Motor neuron (in vitro differentiated cells): ENCODE results near the gene SPOCK1. TPM values are rescaled to one million over a fixed set of nuclear protein-coding genes. Genes with fewer than 3 reads are reported as not detected.

ENCODE experiments used
- ATAC-seq, 8 experiments: fragments of 200-7000 bp; cut with Tn5 transposase; replicated peaks in 6 of 8; 2 replicates each; pipeline ENCODE4 v1.8.0; 2021; ENCODE audit warnings: mild to moderate bottlenecking in 8 of 8, moderate library complexity in 8 of 8
- H3K27ac ChIP-seq, 2 donors: fragments of 250-450 bp; sonication (Bioruptor Pico); 2 replicates each; pipeline ENCODE4 v1.9.0; 2021; ENCODE audit warnings: antibody characterized with exemption in 2 of 2, mild to moderate bottlenecking in 2 of 2, moderate library complexity in 1 of 2
- H3K4me1 ChIP-seq, 2 donors: fragments of 250-450 bp; sonication (Bioruptor Pico); replicated peaks in 1 of 2; 2 replicates each; pipeline ENCODE4 v1.6.1; 2021; ENCODE audit warnings: antibody characterized with exemption in 2 of 2, mild to moderate bottlenecking in 2 of 2, moderate library complexity in 1 of 2
- H3K4me3 ChIP-seq, 5 donors: fragments of 250-450 bp; sonication (Bioruptor Pico); 2 replicates each; pipeline ENCODE4 v1.9.0; 2021; ENCODE audit warnings: antibody characterized with exemption in 5 of 5, mild to moderate bottlenecking in 5 of 5, moderate library complexity in 4 of 5
- WGBS, 10 experiments: fragments of 450-650 bp; shearing (Covaris generic); methylation state at CpG; one replicate each; pipeline ENCODE4 v1.0.0; 2022; 5-methylcytosine and 5-hydroxymethylcytosine counted together
- in situ Hi-C, 9 experiments: fragments of 400-800 bp; cut with MboI; loops; one replicate each; pipeline ENCODE4 v1.15.0; 2021; ENCODE audit warnings: low sequenced_read_pairs in 9 of 9, low pct_unique_long_range_greater_than_20kb in 2 of 9; ENCODE audit not compliant: unreplicated experiment in 9 of 9
- total RNA-seq, 8 experiments: library from RNA; unstranded; fragments of 300-600 nt; gene quantifications; 2 replicates each; pipeline versions ENCODE4 v1.2.3 to v1.2.4, GENCODE V29; 2022

Gene SPOCK1
- total RNA-seq, 8 experiments from 2014 or later: 9.4 to 154 (median 25.1) TPM

DNA sequence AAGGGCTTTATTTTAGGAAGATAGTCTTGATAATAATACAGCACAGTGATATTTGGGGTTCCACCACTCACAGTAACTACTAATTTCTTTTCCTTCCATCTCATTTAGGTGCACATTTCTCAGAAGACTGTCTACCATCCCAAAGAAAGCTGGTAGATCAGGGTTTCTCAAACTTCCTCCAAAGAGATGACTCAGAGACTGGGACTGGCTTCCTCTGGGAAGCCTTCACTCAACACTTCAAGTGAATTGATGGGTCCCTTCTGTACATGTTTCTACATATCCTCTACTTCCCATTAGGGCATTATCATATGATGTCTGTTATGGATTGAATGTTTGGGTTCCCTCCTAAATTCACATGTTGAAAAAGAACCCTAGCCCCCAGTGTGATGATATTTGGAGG is 138.5 kb downstream of the SPOCK1 start:
- H3K27ac ChIP-seq: no peak overlapping the region
- H3K4me3 ChIP-seq: no peak overlapping the region
- peak in 2 of 8 experiments; percentile 18 to 36 for ATAC-seq
- in situ Hi-C loops: no loop called here
- peaks cover 0 to 2% of the 10 kb centered on the region in 2 donors for H3K4me1 ChIP-seq

DNA sequence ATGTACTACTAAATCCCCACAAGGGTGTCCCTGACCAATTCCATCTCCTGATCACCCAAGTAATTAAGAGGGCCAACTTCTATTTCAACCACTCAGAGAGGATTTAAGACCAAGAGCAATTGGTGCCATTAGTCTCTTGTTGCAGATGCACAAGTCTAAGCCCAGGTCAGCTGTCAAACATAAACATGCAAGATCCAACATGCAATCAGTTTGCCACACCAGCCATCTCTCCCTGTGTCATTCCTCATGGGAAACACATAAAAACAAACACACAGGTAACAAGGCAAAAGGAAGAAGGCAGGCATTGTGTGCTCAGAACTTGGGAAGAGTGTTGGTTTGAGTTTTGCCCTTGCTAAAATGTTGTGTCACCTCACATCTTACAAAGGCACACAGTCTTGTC is 139.2 kb downstream of the SPOCK1 start:
- in situ Hi-C loops: no loop called here
- no peak for ATAC-seq
- H3K27ac ChIP-seq: no peak overlapping the region
- H3K4me1 ChIP-seq: peaks cover 0 to 2% of the 10 kb centered on the region in 2 donors
- H3K4me3 ChIP-seq: no peak overlapping the region

DNA sequence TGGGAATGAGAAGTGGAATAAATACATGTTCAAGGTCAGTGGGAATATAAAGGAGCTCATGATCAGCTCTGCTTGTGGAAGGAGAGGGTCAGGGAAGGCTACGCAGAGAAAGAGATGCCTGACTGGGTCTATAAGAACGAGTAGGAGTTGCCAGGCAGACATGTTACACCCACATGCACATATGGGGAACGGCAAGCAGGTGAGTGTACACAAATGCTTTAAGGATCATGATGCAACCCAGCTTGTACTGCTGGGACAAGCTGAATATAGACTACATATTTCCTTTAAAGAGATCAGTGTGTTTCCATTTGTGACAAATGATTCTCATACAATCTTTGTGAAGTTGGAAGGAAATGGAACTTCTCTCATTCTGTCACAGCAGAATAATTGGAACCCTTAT is 141.7 kb downstream of the SPOCK1 start:
- in situ Hi-C loops: no loop called here
- no peak overlapping the region for H3K27ac ChIP-seq
- no peaks in the 10 kb centered on the region for H3K4me1 ChIP-seq
- ATAC-seq: no peak
- no peak overlapping the region for H3K4me3 ChIP-seq
- WGBS, 10 experiments: 29 to 100% (median 48%) methylated on average over 1 to 3 of the region's 3 CpGs; no CpG with 5 or more reads in 3 of the 10 experiments

DNA sequence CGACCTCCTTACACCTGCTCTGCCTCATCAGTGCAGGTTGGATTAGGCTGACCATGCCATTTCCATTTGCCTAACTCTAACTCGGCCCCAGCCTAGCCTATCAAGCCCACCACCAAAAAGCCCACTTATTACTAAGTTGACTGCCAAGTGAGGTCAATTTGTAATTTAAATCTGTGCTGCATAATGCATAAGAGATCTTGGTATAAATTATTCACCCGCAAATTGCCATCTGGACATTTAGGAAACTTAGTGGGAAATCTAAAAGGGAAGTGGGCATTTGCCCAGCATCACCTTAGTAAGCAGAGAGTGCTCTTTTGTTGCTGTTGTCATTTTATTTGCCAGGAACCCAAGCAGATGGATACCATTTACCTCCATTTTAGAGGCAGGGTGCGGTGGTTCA is 143.0 kb downstream of the SPOCK1 start:
- 0 to 100% (median 61%) methylated on average over 1 to 4 of the region's 4 CpGs; no CpG with 5 or more reads in 2 of the 10 experiments for WGBS, 10 experiments
- no peak overlapping the region for H3K4me3 ChIP-seq
- peak in 3 of 8 experiments; percentile 29 to 75 (median 30) for ATAC-seq
- no peaks in the 10 kb centered on the region for H3K4me1 ChIP-seq
- in situ Hi-C loops: no loop called here
- no peak overlapping the region for H3K27ac ChIP-seq

DNA sequence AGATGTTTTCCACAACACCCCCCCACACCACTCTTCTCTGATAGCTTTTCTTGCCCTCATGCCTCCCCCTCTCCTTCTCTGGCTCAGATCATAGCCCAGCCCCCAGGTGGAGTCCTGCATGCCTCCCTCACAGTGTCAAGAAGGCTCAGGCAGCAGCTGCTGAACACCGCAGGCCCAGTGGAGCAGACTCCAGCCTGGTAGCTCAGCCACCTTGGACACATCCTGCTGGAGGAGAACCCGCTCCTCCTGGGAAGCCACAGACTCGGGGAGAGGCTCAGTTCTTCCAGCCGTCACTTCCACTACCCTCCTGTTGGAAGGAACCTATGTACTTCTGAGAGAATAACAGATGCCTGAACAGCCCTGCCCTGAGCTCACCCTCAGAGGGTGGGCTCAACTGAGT is 143.4 kb downstream of the SPOCK1 start:
- no peak overlapping the region for H3K27ac ChIP-seq
- H3K4me3 ChIP-seq: no peak overlapping the region
- in situ Hi-C loops: no loop called here
- ATAC-seq: peak in 3 of 8 experiments; percentile 42 to 86 (median 59)
- H3K4me1 ChIP-seq: no peaks in the 10 kb centered on the region
- WGBS, 10 experiments: 20 to 80% (median 60%) methylated on average over 1 to 2 of the region's 4 CpGs; no CpG with 5 or more reads in 5 of the 10 experiments

DNA sequence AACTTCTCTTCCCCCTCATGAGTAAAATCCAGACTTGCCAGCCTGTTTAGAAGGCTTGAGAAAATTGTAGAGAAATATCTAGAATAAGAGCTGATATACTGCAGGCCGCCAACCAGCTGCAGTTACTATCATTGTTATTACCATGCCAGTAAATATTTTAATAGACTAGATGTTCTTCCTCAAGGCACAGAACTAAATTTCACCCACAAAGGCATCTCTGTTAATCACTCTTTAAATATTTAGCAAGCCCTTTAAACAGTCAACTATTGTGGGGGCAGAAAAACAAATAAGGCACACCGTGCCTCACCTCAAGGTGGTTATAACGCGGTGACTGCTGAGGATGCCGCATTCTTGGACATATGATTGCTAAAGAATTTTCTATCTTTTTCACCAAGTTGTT is 147.0 kb downstream of the SPOCK1 start:
- no peak overlapping the region for H3K27ac ChIP-seq
- WGBS, 10 experiments: 77 to 100% (median 94%) methylated on average over 2 to 5 of the region's 5 CpGs; no CpG with 5 or more reads in 3 of the 10 experiments
- H3K4me1 ChIP-seq: no peaks in the 10 kb centered on the region
- H3K4me3 ChIP-seq: no peak overlapping the region
- no peak for ATAC-seq
- in situ Hi-C loops: no loop called here

DNA sequence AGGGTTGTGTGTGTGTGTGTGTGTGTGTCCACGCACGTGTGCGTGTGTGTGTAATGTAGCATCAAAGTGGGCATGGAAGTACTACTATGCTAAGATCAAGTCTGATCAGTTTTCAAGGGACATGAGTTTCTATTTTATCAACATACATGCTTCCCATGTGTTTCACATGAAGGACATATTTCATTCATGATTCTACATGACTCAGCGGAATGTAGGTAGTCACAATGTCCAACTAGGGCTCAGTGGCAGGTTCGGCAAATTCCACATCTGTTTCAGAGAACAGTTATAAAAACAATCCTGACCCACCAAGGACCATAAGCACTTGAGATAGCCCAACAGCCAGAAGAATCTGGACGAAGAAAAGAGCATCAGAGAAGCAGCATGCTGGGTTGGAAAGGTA is 148.3 kb downstream of the SPOCK1 start:
- Histone ChIP-seq H3K4me3 (no peak overlapping the region), H3K27ac (no peak overlapping the region), H3K4me1 (peaks cover 4 to 9% of the 10 kb centered on the region in 2 donors)
- in situ Hi-C loops: no loop called here
- 38 to 65% (median 60%) methylated on average over 2 to 6 of the region's 6 CpGs; no CpG with 5 or more reads in 5 of the 10 experiments for WGBS, 10 experiments
- no peak for ATAC-seq

DNA sequence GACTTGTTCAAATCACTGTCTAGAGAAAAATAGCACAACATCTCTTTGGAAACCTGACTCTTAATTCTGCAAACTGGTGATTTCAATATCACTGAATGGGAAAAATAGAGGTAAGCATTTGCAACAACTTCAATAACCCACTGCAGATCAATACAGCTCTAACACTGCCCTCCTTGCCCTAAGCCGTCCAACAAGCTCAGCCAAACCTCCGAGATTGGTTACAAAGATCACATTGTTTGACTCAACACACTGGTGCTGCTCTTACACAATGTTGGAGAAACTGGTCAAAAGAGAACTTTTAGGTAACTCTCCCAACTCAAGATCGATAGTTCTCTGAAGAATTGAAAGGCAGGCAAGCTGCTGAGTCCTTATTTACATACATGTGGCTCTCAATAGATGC is 150.4 kb downstream of the SPOCK1 start:
- WGBS, 10 experiments: 61 to 90% (median 74%) methylated on average over 2 to 3 of the region's 3 CpGs; no CpG with 5 or more reads in 5 of the 10 experiments
- in situ Hi-C loops: loop anchor here in 4 of 9 experiments (10.0 to 25.0 kb wide), 2 partner anchors 139 to 146 kb away; partner anchors contain the start of gene SPOCK1 (in 4 of the 4)
- Histone ChIP-seq H3K4me1 (peaks cover 9 to 15% of the 10 kb centered on the region in 2 donors), H3K27ac (no peak overlapping the region), H3K4me3 (no peak overlapping the region)
- no peak for ATAC-seq

DNA sequence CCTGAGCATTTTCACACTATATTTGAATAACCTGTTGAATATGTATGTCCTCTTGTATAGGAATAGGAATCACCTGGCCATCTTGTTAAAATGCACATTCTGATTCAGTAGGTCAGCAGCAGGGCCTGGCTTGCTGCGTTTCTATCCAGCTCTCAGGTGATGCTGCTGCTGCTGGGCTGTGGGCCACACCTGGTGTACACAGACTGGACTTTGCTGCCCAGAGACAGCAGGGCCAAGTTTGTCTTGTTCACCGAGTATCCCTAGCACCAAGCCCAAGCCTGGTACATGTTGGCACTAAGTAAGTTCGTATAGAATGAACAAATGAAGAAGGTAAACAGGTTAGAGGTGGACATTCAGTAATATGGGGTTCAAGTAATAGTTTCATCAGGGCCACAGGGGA is 151.3 kb downstream of the SPOCK1 start:
- no peak overlapping the region for H3K4me3 ChIP-seq
- WGBS, 10 experiments: 60 to 100% (median 83%) methylated on average over 1 to 2 of the region's 3 CpGs; no CpG with 5 or more reads in 2 of the 10 experiments
- no peak overlapping the region for H3K27ac ChIP-seq
- in situ Hi-C loops: loop anchor here in 4 of 9 experiments (10.0 to 25.0 kb wide), 2 partner anchors 139 to 147 kb away; partner anchors contain the start of gene SPOCK1 (in 4 of the 4)
- peaks cover 9 to 15% of the 10 kb centered on the region in 2 donors for H3K4me1 ChIP-seq
- peak in 1 of 8 experiments; percentile 27 for ATAC-seq

DNA sequence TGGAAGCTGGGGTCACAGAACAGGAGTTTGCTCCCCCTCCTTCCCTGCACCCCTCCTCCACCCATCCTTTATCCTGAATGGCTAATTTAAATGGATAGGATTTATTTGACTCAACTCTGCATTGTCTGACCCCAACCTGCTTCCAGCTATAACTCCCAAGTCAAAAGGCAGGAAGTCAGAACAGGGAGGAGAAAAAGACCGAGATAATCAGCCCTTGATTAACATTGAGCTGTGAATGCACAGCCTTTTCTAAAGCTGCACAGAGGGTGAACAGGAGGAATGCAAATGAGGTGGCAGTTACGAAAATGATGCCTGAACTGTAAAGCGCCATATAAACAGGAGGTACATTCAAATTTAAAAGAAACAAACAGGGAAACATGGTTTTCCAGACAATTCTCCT is 152.8 kb downstream of the SPOCK1 start:
- in situ Hi-C loops: loop anchor here in 4 of 9 experiments (10.0 to 25.0 kb wide), 2 partner anchors 141 to 149 kb away; partner anchors contain the start of gene SPOCK1 (in 4 of the 4)
- Histone ChIP-seq H3K27ac (no peak overlapping the region), H3K4me1 (peaks cover 9 to 15% of the 10 kb centered on the region in 2 donors), H3K4me3 (no peak overlapping the region)
- peak in 5 of 8 experiments; percentile 23 to 52 (median 42) for ATAC-seq
- 11 to 100% (median 80%) methylated on average over 1 to 3 of the region's 3 CpGs; no CpG with 5 or more reads in 3 of the 10 experiments for WGBS, 10 experiments

DNA sequence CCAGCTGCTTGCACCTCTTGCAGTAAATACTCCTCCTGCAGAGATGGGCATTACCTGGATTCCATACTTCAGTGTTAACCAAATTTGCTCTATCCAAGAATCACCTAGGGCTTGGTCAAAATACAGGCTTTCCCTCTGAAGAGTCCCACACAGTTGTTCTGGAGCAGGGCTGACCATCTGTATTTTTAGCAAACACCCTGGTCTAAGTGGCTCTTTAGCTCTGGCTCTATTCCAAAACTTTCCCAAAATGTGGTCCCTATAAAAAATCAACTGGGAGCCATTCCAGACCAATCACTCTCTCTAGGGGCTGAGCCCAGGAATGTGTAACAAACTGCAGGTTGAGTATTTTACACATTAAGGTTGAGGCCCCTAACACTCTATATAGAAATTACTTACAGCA is 153.7 kb downstream of the SPOCK1 start:
- no peak overlapping the region for H3K27ac ChIP-seq
- no peak overlapping the region for H3K4me3 ChIP-seq
- H3K4me1 ChIP-seq: peaks cover 9 to 15% of the 10 kb centered on the region in 2 donors
- in situ Hi-C loops: loop anchor here in 4 of 9 experiments (10.0 to 25.0 kb wide), 2 partner anchors 142 to 149 kb away; partner anchors contain the start of gene SPOCK1 (in 4 of the 4)
- no peak for ATAC-seq

DNA sequence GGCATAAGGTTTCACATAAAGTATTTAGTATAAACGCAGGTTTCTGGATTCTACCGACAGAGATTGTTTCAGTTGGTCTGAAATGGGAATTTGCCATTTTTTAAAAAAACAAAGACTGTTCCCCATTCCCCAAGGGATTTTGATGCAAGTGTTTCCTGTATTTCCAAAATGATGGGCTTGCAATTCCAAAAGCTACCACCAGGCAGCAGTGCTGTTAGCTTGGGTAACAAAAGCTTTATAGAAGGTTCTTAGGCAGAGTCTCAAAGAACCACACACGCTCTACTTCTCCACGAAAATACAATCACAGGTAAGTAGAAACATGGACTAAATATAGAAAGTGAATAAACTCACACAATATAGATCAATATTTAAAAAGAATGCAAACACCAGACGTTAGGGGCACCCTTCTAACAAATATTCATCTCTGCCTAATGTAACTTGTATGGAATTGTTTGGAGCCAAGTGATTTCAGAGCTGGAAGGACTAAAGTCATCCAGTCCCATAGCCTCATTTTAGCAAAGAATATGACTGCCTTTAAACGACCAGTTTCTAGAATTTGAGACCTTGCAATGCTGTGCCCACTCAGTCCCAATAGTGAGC is 154.3 kb downstream of the SPOCK1 start:
- peak in 2 of 8 experiments; percentile 14 to 28 for ATAC-seq
- WGBS, 10 experiments: 15 to 60% (median 44%) methylated on average over 2 to 5 of the region's 6 CpGs; no CpG with 5 or more reads in 1 of the 10 experiments
- in situ Hi-C loops: loop anchor here in 4 of 9 experiments (10.0 to 25.0 kb wide), 2 partner anchors 142 to 150 kb away; partner anchors contain the start of gene SPOCK1 (in 4 of the 4)
- Histone ChIP-seq H3K4me1 (peaks cover 9 to 15% of the 10 kb centered on the region in 2 donors), H3K4me3 (no peak overlapping the region), H3K27ac (no peak overlapping the region)

DNA sequence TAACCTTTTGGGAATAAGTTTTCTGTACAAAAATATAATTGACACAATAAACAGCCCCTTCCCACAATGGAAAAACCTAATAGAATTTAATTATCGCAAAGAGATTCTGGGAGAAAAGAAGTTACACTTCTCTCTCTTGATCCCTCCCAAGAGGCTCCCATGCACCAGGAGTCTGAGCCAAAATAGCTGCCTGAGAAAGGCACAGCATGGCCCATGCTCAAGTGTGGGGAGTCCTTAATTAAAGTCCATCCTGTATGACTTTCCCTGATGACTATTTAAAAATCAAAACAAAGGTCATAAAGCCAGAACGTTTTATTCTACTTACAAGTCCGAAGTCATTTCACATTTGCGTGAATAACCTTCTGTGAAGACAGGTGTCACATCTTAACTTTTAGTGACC is 155.1 kb downstream of the SPOCK1 start:
- Histone ChIP-seq H3K4me1 (peaks cover 9 to 15% of the 10 kb centered on the region in 2 donors), H3K4me3 (no peak overlapping the region), H3K27ac (no peak overlapping the region)
- 54 to 100% (median 84%) methylated on average over 1 to 4 of the region's 4 CpGs; no CpG with 5 or more reads in 3 of the 10 experiments for WGBS, 10 experiments
- in situ Hi-C loops: loop anchor here in 4 of 9 experiments (10.0 to 25.0 kb wide), 2 partner anchors 143 to 151 kb away; partner anchors contain the start of gene SPOCK1 (in 4 of the 4)
- no peak for ATAC-seq
